Sigmoid colon (tissue), 7 donors: ENCODE data around the gene AVPI1. TPM values are rescaled to one million over a fixed set of nuclear protein-coding genes. Genes with fewer than 3 reads are reported as not detected.

ENCODE experiments used
- DNase-seq: peaks from one replicate; pipeline ENCODE4 v3.0.0-alpha.2; 2019
- H3K27ac ChIP-seq, 4 donors: fragments of 200-600 bp; sonication (generic); one replicate each; pipeline ENCODE4 v1.5.1; 2016 to 2019; ENCODE audit warnings: mild to moderate bottlenecking in 1 of 4
- H3K27me3 ChIP-seq, 3 donors: fragments of 200-600 bp; sonication (generic); one replicate each; pipeline ENCODE4 v1.5.1; 2019; ENCODE audit warnings: mild to moderate bottlenecking in 1 of 3
- H3K36me3 ChIP-seq, 4 donors: fragments of 200-600 bp; sonication (generic); one replicate each; pipeline ENCODE4 v1.5.1; 2016 to 2019
- H3K4me1 ChIP-seq, 4 donors: fragments of 200-600 bp; sonication (generic); one replicate each; pipeline ENCODE4 v1.5.1; 2017 to 2019
- H3K4me3 ChIP-seq, 4 donors: fragments of 200-600 bp; sonication (generic); one replicate each; pipeline ENCODE4 v1.5.1; 2017 to 2019; ENCODE audit warnings: mild to moderate bottlenecking in 2 of 4, moderate library complexity in 1 of 4
- H3K9me3 ChIP-seq, 4 donors: fragments of 200-600 bp in 3 of 4; sonication (generic) in 3 of 4; one replicate each; pipeline versions ENCODE4 v1.5.1 to v1.6.1; 2013 to 2019
- CTCF ChIP-seq, 4 experiments: fragments of 450-650 bp in 3 of 4; fragments of 200-600 bp in 1 of 4; IDR thresholded peaks; one replicate each; pipeline ENCODE4 v1.5.1; 2016 to 2019; ENCODE audit warnings: antibody characterized with exemption in 4 of 4, mild to moderate bottlenecking in 3 of 4, moderate library complexity in 2 of 4
- EP300 ChIP-seq, 4 donors: sonication (generic); formaldehyde crosslinking; IDR thresholded peaks; one replicate each; pipeline ENCODE4 v1.6.1; 2017; ENCODE audit warnings: antibody characterized with exemption in 4 of 4
- POLR2A ChIP-seq, 2 donors: fragments of 450-650 bp; IDR thresholded peaks; one replicate each; pipeline ENCODE4 v1.6.1; 2016; ENCODE audit warnings: antibody characterized with exemption in 2 of 2, mild to moderate bottlenecking in 2 of 2, moderate library complexity in 2 of 2
- POLR2AphosphoS5 ChIP-seq, 4 donors: sonication (generic); formaldehyde crosslinking; IDR thresholded peaks; one replicate each; pipeline ENCODE4 v1.6.1; 2017; ENCODE audit warnings: antibody characterized with exemption in 4 of 4
- WGBS, 2 donors: extraction: QIAGEN DNeasy Blood & Tissue Kit; methylation state at CpG; one replicate each; pipeline ENCODE4 v1.1.7; 2013; 5-methylcytosine and 5-hydroxymethylcytosine counted together
- intact Hi-C: fragments of 100-400 bp; cut with DNase I; formaldehyde crosslinking; loops from one replicate; pipeline ENCODE4 v1.15.1; 2023
- polyA plus RNA-seq, 3 donors: library from polyadenylated mRNA; stranded (reverse); fragments of 200-250 nt; gene quantifications; one replicate each; pipeline ENCODE4 v1.2.3, GENCODE V29; 2013
- total RNA-seq, 4 donors: library from RNA; depleted of rRNA; stranded (reverse); fragments of >200 nt; gene quantifications; one replicate each; pipeline ENCODE4 v1.1.0, GENCODE V29; 2016
- donor health status: healthy with polysubstance abuse.
- donor health status: Bipolar disorder and iron deficiency.
- donor health status: healthy.

The AVPI1 gene
- total and polyA plus RNA-seq, 7 donors: 10.5 to 58.3 (median 16.1) TPM

- Histone ChIP-seq H3K4me1 (peaks cover 0 to 44% (median 29%) of the 10 kb centered on the region in 4 donors), H3K4me3 (no peak overlapping the region), H3K36me3 (no peaks in the 10 kb centered on the region), H3K27ac (peak overlapping the region; percentile 65 to 86 (median 76)), H3K9me3 (no peaks in the 10 kb centered on the region), H3K27me3 (no peaks in the 10 kb centered on the region)
- intact Hi-C loops: no loop called here
- TF ChIP-seq POLR2A (IDR thresholded peaks at IDR 0.05) (no peak), CTCF (IDR thresholded peaks at IDR 0.05) (no peak), EP300 (IDR thresholded peaks at IDR 0.05) (no peak), POLR2AphosphoS5 (IDR thresholded peaks at IDR 0.05) (no peak)
- DNase-seq: no peak
- 89% methylated on average over 11 of the region's 11 CpGs for WGBS, 2 donors
These were observed 20.3 kb upstream of the AVPI1 start for GRCh38 chr10:97707134-97707861.

- TF ChIP-seq CTCF (IDR thresholded peaks at IDR 0.05) (no peak), EP300 (IDR thresholded peaks at IDR 0.05) (no peak), POLR2A (IDR thresholded peaks at IDR 0.05) (no peak), POLR2AphosphoS5 (IDR thresholded peaks at IDR 0.05) (no peak)
- intact Hi-C loops: no loop called here
- Histone ChIP-seq H3K4me1 (peaks cover 0 to 29% (median 24%) of the 10 kb centered on the region in 4 donors), H3K9me3 (no peaks in the 10 kb centered on the region), H3K4me3 (no peak overlapping the region), H3K27ac (no peak overlapping the region), H3K36me3 (no peaks in the 10 kb centered on the region), H3K27me3 (no peaks in the 10 kb centered on the region)
- DNase-seq: no peak
- 86 to 91% methylated on average over 3 of the region's 3 CpGs for WGBS, 2 donors
These were observed 18.1 kb upstream of the AVPI1 start for GRCh38 chr10:97705006-97705670.

GRCh38 chr10:97704341-97704740 is 17.3 kb upstream of the AVPI1 start:
- Histone ChIP-seq H3K36me3 (no peaks in the 10 kb centered on the region), H3K27me3 (no peaks in the 10 kb centered on the region), H3K9me3 (no peaks in the 10 kb centered on the region), H3K27ac (no peak overlapping the region), H3K4me3 (no peak overlapping the region), H3K4me1 (peaks cover 0 to 21% (median 16%) of the 10 kb centered on the region in 4 donors)
- intact Hi-C loops: no loop called here
- TF ChIP-seq POLR2AphosphoS5 (IDR thresholded peaks at IDR 0.05): no peak
- no peak for TF ChIP-seq CTCF (IDR thresholded peaks at IDR 0.05)
- TF ChIP-seq EP300 (IDR thresholded peaks at IDR 0.05): no peak
- TF ChIP-seq POLR2A (IDR thresholded peaks at IDR 0.05): no peak
- WGBS, 2 donors: 77 to 86% methylated on average over 1 of the region's 1 CpG
- no peak for DNase-seq

GRCh38 chr10:97703398-97704067 is 16.5 kb upstream of the AVPI1 start:
- Histone ChIP-seq H3K4me1 (peaks cover 0 to 13% (median 8%) of the 10 kb centered on the region in 4 donors), H3K27me3 (no peaks in the 10 kb centered on the region), H3K9me3 (no peaks in the 10 kb centered on the region), H3K36me3 (no peaks in the 10 kb centered on the region), H3K4me3 (no peak overlapping the region), H3K27ac (no peak overlapping the region)
- WGBS, 2 donors: 91 to 93% methylated on average over 7 of the region's 7 CpGs
- intact Hi-C loops: no loop called here
- no peak for DNase-seq
- no peak for TF ChIP-seq POLR2AphosphoS5 (IDR thresholded peaks at IDR 0.05)
- TF ChIP-seq CTCF (IDR thresholded peaks at IDR 0.05): no peak
